ENCODE results near the gene ANKRD30A.
"Not testable (repeated sequence)": the region's sequence is repeated elsewhere in the genome, so short reads cannot be mapped to it uniquely, and the experiment has no call there.

The ANKRD30A gene

GRCh38 chr10:37263304-37263703 lies 137.9 kb downstream of the ANKRD30A start:
- DNase-seq = no peak

- DNase-seq = no peak
Measured at GRCh38 chr10:37268266-37268665, 142.9 kb downstream of the ANKRD30A start.

- DNase-seq = no peak
Measured at GRCh38 chr10:37269554-37270256, 144.3 kb downstream of the ANKRD30A start.

GRCh38 chr10:37275216-37275777 lies 149.9 kb downstream of the ANKRD30A start:
- no peak for DNase-seq

- DNase-seq = no peak
Measured at GRCh38 chr10:37285063-37285462, 159.7 kb downstream of the ANKRD30A start.

- DNase-seq = no peak
Measured at GRCh38 chr10:37289833-37290464, 164.6 kb downstream of the ANKRD30A start.

GRCh38 chr10:37301271-37301670 lies 175.9 kb downstream of the ANKRD30A start:
- no peak for DNase-seq

- no peak for DNase-seq
Measured at GRCh38 chr10:37304036-37304435, 178.6 kb downstream of the ANKRD30A start.

- no peak for DNase-seq
Measured at GRCh38 chr10:37314350-37314749, 189.0 kb downstream of the ANKRD30A start.

- DNase-seq = no peak
Measured at GRCh38 chr10:37314862-37315261, 189.5 kb downstream of the ANKRD30A start.

GRCh38 chr10:37344413-37344812 lies 219.0 kb downstream of the ANKRD30A start:
- DNase-seq = no peak

- DNase-seq = no peak
Measured at GRCh38 chr10:37379991-37380390, 254.6 kb downstream of the ANKRD30A start.

GRCh38 chr10:37381271-37381670 lies 255.9 kb downstream of the ANKRD30A start:
- DNase-seq = no peak

- no peak for DNase-seq
Measured at GRCh38 chr10:37384923-37385322, 259.5 kb downstream of the ANKRD30A start.

- no peak for DNase-seq
Measured at GRCh38 chr10:37390926-37391325, 265.5 kb downstream of the ANKRD30A start.

GRCh38 chr10:37400774-37401173 lies 275.4 kb downstream of the ANKRD30A start:
- DNase-seq = not testable (repeated sequence)

- no peak for DNase-seq
Measured at GRCh38 chr10:37401225-37401624, 275.8 kb downstream of the ANKRD30A start.

- DNase-seq = no peak
Measured at GRCh38 chr10:37403776-37404175, 278.4 kb downstream of the ANKRD30A start.

All from hematopoietic multipotent progenitor cell treated with erythropoietin and hydrocortisone succinate and interleukin-3 and kit ligand, for 8 days (in vitro differentiated cells).